HepG2 (cell line): Measurements from ENCODE around the gene ZNF747. TPM values are rescaled to one million over a fixed set of nuclear protein-coding genes. Genes with fewer than 3 reads are reported as not detected.

Source experiments
- AGO1 ChIP-seq: fragments of 200-400 bp; formaldehyde crosslinking; IDR thresholded peaks from 2 replicates; pipeline ENCODE4 v1.6.1; 2017; ENCODE audit warnings: mild to moderate bottlenecking, low read depth, low read length, moderate library complexity; ENCODE audit not compliant: poor library complexity, severe bottlenecking
- ARID5B ChIP-seq: IDR thresholded peaks from 2 replicates; pipeline ENCODE4 v1.4.0; 2020; ENCODE audit warnings: mild to moderate bottlenecking, missing genetic modification reagents
- ELF3 ChIP-seq: IDR thresholded peaks from 2 replicates; pipeline ENCODE4 v1.6.1; 2016; ENCODE audit warnings: missing genetic modification reagents, missing compliant biosample characterization
- EZH2 ChIP-seq: conservative IDR thresholded peaks from 2 replicates; pipeline ENCODE4 v1.6.1; 2012; ENCODE audit warnings: mild to moderate bottlenecking, low read depth, low read length, moderate library complexity
- FOSL2 ChIP-seq: sonication (generic); formaldehyde crosslinking; IDR thresholded peaks from 2 replicates; pipeline ENCODE4 v1.4.0; 2020; ENCODE audit warnings: missing genetic modification reagents
- FOXP1 ChIP-seq, 2 experiments: fragments of 450-650 bp in 1 of 2; IDR thresholded peaks; 2 replicates each; pipeline ENCODE4 v1.6.1; 2017 to 2018; ENCODE audit warnings: antibody characterized with exemption in 1 of 2
- NONO ChIP-seq, 2 experiments: fragments of 450-650 bp in 1 of 2; sonication (generic) in 1 of 2; formaldehyde crosslinking in 1 of 2; IDR thresholded peaks in 1 of 2; conservative IDR thresholded peaks in 1 of 2; 2 replicates each; pipeline versions ENCODE4 v1.6.1 to v1.8.0; 2017 to 2022; ENCODE audit warnings: mild to moderate bottlenecking in 1 of 2, missing genetic modification reagents in 1 of 2, moderate library complexity in 1 of 2
- PITX1 ChIP-seq: sonication (generic); formaldehyde crosslinking; IDR thresholded peaks from 2 replicates; pipeline ENCODE4 v1.5.1; 2020; ENCODE audit warnings: mild to moderate bottlenecking, missing genetic modification reagents
- RFXAP ChIP-seq: sonication (generic); formaldehyde crosslinking; IDR thresholded peaks from 2 replicates; pipeline ENCODE4 v1.4.0; 2020; ENCODE audit warnings: missing genetic modification reagents, borderline replicate concordance
- SIX1 ChIP-seq: sonication (generic); formaldehyde crosslinking; IDR thresholded peaks from 2 replicates; pipeline ENCODE4 v1.4.0; 2020; ENCODE audit warnings: missing genetic modification reagents, borderline replicate concordance
- YEATS2 ChIP-seq: sonication (generic); formaldehyde crosslinking; IDR thresholded peaks from 2 replicates; pipeline ENCODE4 v1.4.0; 2020; ENCODE audit warnings: missing genetic modification reagents, borderline replicate concordance
- ZNF713 ChIP-seq: sonication (generic); formaldehyde crosslinking; IDR thresholded peaks from 2 replicates; pipeline ENCODE4 v1.4.0; 2020; ENCODE audit warnings: mild to moderate bottlenecking, missing genetic modification reagents
- ZNF816 ChIP-seq: sonication (generic); formaldehyde crosslinking; IDR thresholded peaks from 2 replicates; pipeline ENCODE4 v1.8.0; 2022; ENCODE audit warnings: missing genetic modification reagents, mild to moderate bottlenecking, borderline replicate concordance
- ZNF83 ChIP-seq: sonication (generic); formaldehyde crosslinking; IDR thresholded peaks from 2 replicates; pipeline ENCODE4 v1.4.0; 2020; ENCODE audit warnings: missing genetic modification reagents, mild to moderate bottlenecking, borderline replicate concordance
- ZSCAN21 ChIP-seq: sonication (generic); formaldehyde crosslinking; IDR thresholded peaks from 2 replicates; pipeline ENCODE4 v1.8.0; 2022; ENCODE audit warnings: mild to moderate bottlenecking, missing genetic modification reagents, moderate library complexity, borderline replicate concordance
- polyA plus RNA-seq, 8 experiments: library from polyadenylated mRNA; depleted of rRNA in 3 of 8; stranded (reverse) in 7 of 8; unstranded in 1 of 8; fragments of >200 nt; fragmentation: Illumina TruSeq in 4 of 8; extraction: Trizol in 4 of 8; gene quantifications; 2 replicates each; pipeline versions ENCODE4 v1.2.1 to v1.2.3, GENCODE V29; 2011 to 2016; ENCODE audit warnings: low read depth in 4 of 8, missing spikeins in 1 of 8, mixed read lengths in 1 of 8; ENCODE audit not compliant: insufficient read depth in 1 of 8
- total RNA-seq, 5 experiments: library from RNA; depleted of rRNA; stranded (reverse); fragments of >200 nt; fragmentation: Illumina TruSeq; extraction: Trizol; gene quantifications; 2 replicates each; pipeline ENCODE4 v1.2.3, GENCODE V29; 2016; ENCODE audit warnings: low read depth in 1 of 5
- TF ChIP-seq, protein P1 (sequence below): sonication (generic); formaldehyde crosslinking; IDR thresholded peaks from 2 replicates; pipeline ENCODE4 v1.8.1; 2023; ENCODE audit warnings: missing genetic modification reagents, inconsistent platforms, borderline replicate concordance
- TF ChIP-seq, protein P2 (sequence below): sonication (generic); formaldehyde crosslinking; IDR thresholded peaks from 2 replicates; pipeline ENCODE4 v1.9.0; 2022; ENCODE audit warnings: low read depth, missing genetic modification reagents
- TF ChIP-seq, protein P3 (sequence below): sonication (generic); formaldehyde crosslinking; IDR thresholded peaks from 2 replicates; pipeline ENCODE4 v1.5.0; 2020; ENCODE audit warnings: missing genetic modification reagents, mild to moderate bottlenecking, borderline replicate concordance
- TF ChIP-seq, protein P4 (sequence below): sonication (generic); formaldehyde crosslinking; IDR thresholded peaks from 2 replicates; pipeline ENCODE4 v1.5.0; 2020; ENCODE audit warnings: mild to moderate bottlenecking, low read depth, missing genetic modification reagents, borderline replicate concordance

The ZNF747 gene
- total and polyA plus RNA-seq, 2 of the 13 experiments (the other 11 are each of a cell fraction or from before 2014, with no cell fraction given) = 7.2 to 10.2 TPM

DNA sequence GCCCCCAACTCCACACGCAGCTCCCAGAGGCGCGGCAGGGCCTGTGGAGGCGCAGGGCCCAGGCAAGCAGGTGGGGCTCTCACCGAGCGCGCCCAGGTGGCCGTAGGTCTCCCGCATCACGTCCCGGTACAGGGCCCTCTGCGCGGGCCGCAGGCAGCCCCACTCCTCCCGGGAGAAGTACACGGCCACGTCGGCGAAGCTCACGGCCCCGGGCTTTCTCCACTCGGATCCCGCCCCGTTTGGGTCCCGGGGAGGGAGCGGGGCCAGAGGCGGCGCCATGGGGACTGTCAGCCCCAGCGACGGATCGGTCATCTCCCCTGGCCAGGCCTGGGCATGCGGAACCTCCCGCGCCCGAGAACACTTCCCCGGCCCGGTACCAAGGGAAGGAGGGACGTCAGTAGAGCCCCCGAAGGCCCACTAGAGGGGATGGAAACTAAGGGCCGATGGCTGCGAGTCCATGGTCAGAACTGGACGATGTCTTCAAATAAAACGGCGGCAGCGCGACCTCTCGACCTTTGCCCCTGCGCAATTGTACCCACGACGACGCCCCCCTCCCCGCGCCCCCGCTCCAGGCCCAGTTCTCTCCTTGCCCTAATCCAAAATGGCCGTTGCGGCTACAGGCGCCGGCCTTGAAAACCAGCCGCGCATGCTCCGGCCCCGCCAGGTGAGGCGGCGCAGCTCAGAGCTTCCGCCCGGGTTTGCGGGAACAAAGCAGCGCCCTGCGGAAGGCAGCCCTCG, at the start of gene ZNF747 (continued):
- TF ChIP-seq ARID5B = no peak; the same call in none of the 2 replicates
- TF ChIP-seq, protein P1, sequence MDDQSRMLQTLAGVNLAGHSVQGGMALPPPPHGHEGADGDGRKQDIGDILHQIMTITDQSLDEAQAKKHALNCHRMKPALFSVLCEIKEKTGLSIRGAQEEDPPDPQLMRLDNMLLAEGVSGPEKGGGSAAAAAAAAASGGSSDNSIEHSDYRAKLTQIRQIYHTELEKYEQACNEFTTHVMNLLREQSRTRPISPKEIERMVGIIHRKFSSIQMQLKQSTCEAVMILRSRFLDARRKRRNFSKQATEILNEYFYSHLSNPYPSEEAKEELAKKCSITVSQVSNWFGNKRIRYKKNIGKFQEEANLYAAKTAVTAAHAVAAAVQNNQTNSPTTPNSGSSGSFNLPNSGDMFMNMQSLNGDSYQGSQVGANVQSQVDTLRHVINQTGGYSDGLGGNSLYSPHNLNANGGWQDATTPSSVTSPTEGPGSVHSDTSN (CRISPR knock-in tag) = no peak
- TF ChIP-seq FOSL2 = peak; percentile 69
- TF ChIP-seq ZSCAN21 (CRISPR knock-in tag) = peak; percentile 16; the same call in 1 of the 2 replicates
- no peak; the same call in 1 of the 2 replicates for TF ChIP-seq ZNF83 (CRISPR knock-in tag)
- TF ChIP-seq RFXAP (CRISPR knock-in tag) = no peak; the same call in none of the 2 replicates
- peak; percentile 44; the same call in 1 of the 2 replicates for TF ChIP-seq SIX1 (CRISPR knock-in tag)
- peak; percentile 90 for TF ChIP-seq YEATS2
- no peak for TF ChIP-seq NONO (IDR thresholded peaks at IDR 0.05)
- peak; percentile 89 for TF ChIP-seq NONO (CRISPR knock-in tag; conservative IDR thresholded peaks at IDR 0.05)
- TF ChIP-seq ELF3 = peak; percentile 89
- TF ChIP-seq ZNF816 (CRISPR knock-in tag) = no peak; the same call in 1 of the 2 replicates
- no peak for TF ChIP-seq FOXP1 (IDR thresholded peaks at IDR 0.05)
- no peak; the same call in 1 of the 2 replicates for TF ChIP-seq FOXP1 (CRISPR knock-in tag; IDR thresholded peaks at IDR 0.05)
- TF ChIP-seq, protein P2, sequence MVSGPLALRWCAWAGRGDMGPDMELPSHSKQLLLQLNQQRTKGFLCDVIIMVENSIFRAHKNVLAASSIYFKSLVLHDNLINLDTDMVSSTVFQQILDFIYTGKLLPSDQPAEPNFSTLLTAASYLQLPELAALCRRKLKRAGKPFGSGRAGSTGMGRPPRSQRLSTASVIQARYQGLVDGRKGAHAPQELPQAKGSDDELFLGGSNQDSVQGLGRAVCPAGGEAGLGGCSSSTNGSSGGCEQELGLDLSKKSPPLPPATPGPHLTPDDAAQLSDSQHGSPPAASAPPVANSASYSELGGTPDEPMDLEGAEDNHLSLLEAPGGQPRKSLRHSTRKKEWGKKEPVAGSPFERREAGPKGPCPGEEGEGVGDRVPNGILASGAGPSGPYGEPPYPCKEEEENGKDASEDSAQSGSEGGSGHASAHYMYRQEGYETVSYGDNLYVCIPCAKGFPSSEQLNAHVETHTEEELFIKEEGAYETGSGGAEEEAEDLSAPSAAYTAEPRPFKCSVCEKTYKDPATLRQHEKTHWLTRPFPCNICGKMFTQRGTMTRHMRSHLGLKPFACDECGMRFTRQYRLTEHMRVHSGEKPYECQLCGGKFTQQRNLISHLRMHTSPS (CRISPR knock-in tag) = peak; percentile 42; the same call in 1 of the 2 replicates
- peak; percentile 81 for TF ChIP-seq AGO1
- no peak for TF ChIP-seq EZH2
- TF ChIP-seq, protein P3, sequence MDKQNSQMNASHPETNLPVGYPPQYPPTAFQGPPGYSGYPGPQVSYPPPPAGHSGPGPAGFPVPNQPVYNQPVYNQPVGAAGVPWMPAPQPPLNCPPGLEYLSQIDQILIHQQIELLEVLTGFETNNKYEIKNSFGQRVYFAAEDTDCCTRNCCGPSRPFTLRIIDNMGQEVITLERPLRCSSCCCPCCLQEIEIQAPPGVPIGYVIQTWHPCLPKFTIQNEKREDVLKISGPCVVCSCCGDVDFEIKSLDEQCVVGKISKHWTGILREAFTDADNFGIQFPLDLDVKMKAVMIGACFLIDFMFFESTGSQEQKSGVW (CRISPR knock-in tag) = peak; percentile 60; the same call in 1 of the 2 replicates
- TF ChIP-seq ZNF713 (CRISPR knock-in tag) = no peak
- TF ChIP-seq PITX1 (CRISPR knock-in tag) = peak; percentile 79
- TF ChIP-seq, protein P4, sequence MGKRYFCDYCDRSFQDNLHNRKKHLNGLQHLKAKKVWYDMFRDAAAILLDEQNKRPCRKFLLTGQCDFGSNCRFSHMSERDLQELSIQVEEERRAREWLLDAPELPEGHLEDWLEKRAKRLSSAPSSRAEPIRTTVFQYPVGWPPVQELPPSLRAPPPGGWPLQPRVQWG (CRISPR knock-in tag) = no peak; the same call in 1 of the 2 replicates
